ENCODE measurements around the gene A1BG. TPM values are rescaled to one million over a fixed set of nuclear protein-coding genes. Genes with fewer than 3 reads are reported as not detected.

A1BG gene
- total RNA-seq, 6 experiments from 2014 or later, result 897 to 2,313 (median 1,164) TPM

- 88% methylated on average over 3 of the region's 4 CpGs for WGBS (ENCODE audit: insufficient coverage, low coverage, low lambda C conversion rate, missing lambda C conversion rate)
- no peak for ATAC-seq
- H3K4me3 ChIP-seq, result no peak overlapping the region
Measured at GRCh38 chr19:58307736-58308135, 45.6 kb downstream of the A1BG start.

GRCh38 chr19:58305932-58306323 is 47.4 kb downstream of the A1BG start:
- H3K27ac ChIP-seq, result peak overlapping the region; percentile 68 to 79 (median 75)
- peak in 1 of 4 donors; percentile 48 for ATAC-seq
- peak overlapping the region; percentile 75 to 96 (median 87) for H3K4me3 ChIP-seq
- WGBS (ENCODE audit: insufficient coverage, low coverage, low lambda C conversion rate, missing lambda C conversion rate), result 23% methylated on average over 12 of the region's 12 CpGs
- peaks cover 0 to 20% (median 2%) of the 10 kb centered on the region in 4 donors for H3K36me3 ChIP-seq
- peaks cover 0 to 8% (median 3%) of the 10 kb centered on the region in 4 donors for H3K4me1 ChIP-seq
- intact Hi-C loops (cut with DNase I), result no loop called here
- peak in 1 of 3 donors; percentile 24 for DNase-seq
- no peaks in the 10 kb centered on the region for H3K9me3 ChIP-seq
- TF ChIP-seq POLR2A (IDR thresholded peaks at IDR 0.05) (no peak), CTCF (IDR thresholded peaks at IDR 0.05) (no peak)
- no peaks in the 10 kb centered on the region for H3K27me3 ChIP-seq

More at GRCh38 chr19:58307736-58308135, 45.6 kb downstream of the A1BG start:
- no peak overlapping the region for H3K27ac ChIP-seq
- DNase-seq, result no peak
- intact Hi-C loops (cut with DNase I), result no loop called here
- no peaks in the 10 kb centered on the region for H3K9me3 ChIP-seq
- H3K4me1 ChIP-seq, result peaks cover 0 to 8% (median 3%) of the 10 kb centered on the region in 4 donors
- no peak for TF ChIP-seq CTCF (IDR thresholded peaks at IDR 0.05)
- TF ChIP-seq POLR2A (IDR thresholded peaks at IDR 0.05), result no peak
- H3K27me3 ChIP-seq, result no peaks in the 10 kb centered on the region
- peaks cover 4 to 35% (median 8%) of the 10 kb centered on the region in 4 donors for H3K36me3 ChIP-seq

- ATAC-seq (peak; percentile 98 to 100 (median 99)), DNase-seq (peak; percentile 97 to 99 (median 98))
- intact Hi-C loops (cut with DNase I), result no loop called here
- peaks cover 0 to 20% (median 2%) of the 10 kb centered on the region in 4 donors for H3K36me3 ChIP-seq
- TF ChIP-seq CTCF (IDR thresholded peaks at IDR 0.05), result peak in 3 of 4 donors; percentile 15 to 48 (median 29)
- TF ChIP-seq POLR2A (IDR thresholded peaks at IDR 0.05), result peak; percentile 89
- peak within 1 kb of the TSS; percentile 75 to 96 (median 87) for H3K4me3 ChIP-seq
- no peaks in the 10 kb centered on the region for H3K27me3 ChIP-seq
- no peaks in the 10 kb centered on the region for H3K9me3 ChIP-seq
- WGBS (ENCODE audit: insufficient coverage, low coverage, low lambda C conversion rate, missing lambda C conversion rate), result under 1% methylated on average over 38 of the region's 55 CpGs
- peak within 1 kb of the TSS; percentile 68 to 79 (median 75) for H3K27ac ChIP-seq
- H3K4me1 ChIP-seq, result peaks cover 0 to 8% (median 3%) of the 10 kb centered on the region in 4 donors
Measured at GRCh38 chr19:58305065-58305931, 48.0 kb downstream of the A1BG start, which contains the start of gene ERVK3-1. ERVK3-1 (plus strand) TSS chr19:58305377; CDS start chr19:58312169, 6,792 bp downstream.

GRCh38 chr19:58304748-58305064 is 48.6 kb downstream of the A1BG start:
- Histone ChIP-seq H3K9me3 (no peaks in the 10 kb centered on the region), H3K27me3 (no peaks in the 10 kb centered on the region), H3K4me3 (peak overlapping the region; percentile 75 to 96 (median 87)), H3K4me1 (peaks cover 0 to 8% (median 3%) of the 10 kb centered on the region in 4 donors), H3K27ac (peak overlapping the region; percentile 30 to 79 (median 75)), H3K36me3 (peaks cover 0 to 18% (median 2%) of the 10 kb centered on the region in 4 donors)
- peak in 2 of 4 donors; percentile 5 to 6 for ATAC-seq
- intact Hi-C loops (cut with DNase I), result no loop called here
- DNase-seq, result no peak
- 15% methylated on average over 7 of the region's 7 CpGs for WGBS (ENCODE audit: insufficient coverage, low coverage, low lambda C conversion rate, missing lambda C conversion rate)
- TF ChIP-seq CTCF (IDR thresholded peaks at IDR 0.05) (no peak), POLR2A (IDR thresholded peaks at IDR 0.05) (no peak)

All from right lobe of liver (tissue), 6 donors.